ENCODE results near the gene GRM4. TPM values are rescaled to one million over a fixed set of nuclear protein-coding genes. Genes with fewer than 3 reads are reported as not detected.

GRM4 gene
- total and polyA plus RNA-seq, 10 of the 15 experiments (the other 5 are each of a cell fraction or from before 2014, with no cell fraction given): 0.01 to 0.31 (median 0.05) TPM; not detected in 2

DNA sequence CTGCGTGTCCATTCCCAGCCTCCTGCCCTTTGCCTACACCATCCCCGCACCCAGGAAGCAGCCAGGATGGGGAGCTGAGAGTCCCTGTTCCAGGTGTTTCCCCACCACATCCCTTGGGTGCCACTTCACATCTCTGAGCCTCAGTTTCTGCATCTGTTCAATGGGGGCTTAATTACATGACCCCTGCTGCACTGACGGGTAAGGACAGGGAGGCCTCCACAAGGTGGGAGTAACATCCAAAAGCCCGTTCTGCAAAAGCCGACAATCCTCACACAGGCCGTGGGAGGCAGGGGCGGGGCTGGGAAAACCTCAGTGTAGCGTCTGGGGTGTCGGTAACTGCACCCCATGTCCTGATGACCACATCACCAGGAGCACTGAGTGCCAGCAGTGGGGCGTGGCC lies 41.3 kb downstream of the GRM4 start:
- no peak for ATAC-seq
- Histone ChIP-seq H3K79me2 (ENCODE audit: control insufficient read depth, insufficient read depth, low read length) (no peaks in the 10 kb centered on the region), H3K4me2 (ENCODE audit: control insufficient read depth, insufficient read depth) (no peak overlapping the region), H3K9ac (ENCODE audit: control insufficient read depth, insufficient read depth, low read length) (no peak overlapping the region), H3K27ac (ENCODE audit: control insufficient read depth, insufficient read depth) (no peak overlapping the region), H3K36me3 (ENCODE audit: control insufficient read depth in 2 of 2, insufficient read depth in 2 of 2, low read length in 1 of 2) (no peaks in the 10 kb centered on the region), H4K20me1 (ENCODE audit: control insufficient read depth, insufficient read depth) (no peaks in the 10 kb centered on the region), H3K9me3 (replicated peaks; ENCODE audit: control insufficient read depth, insufficient read depth, low read length) (no peaks in the 10 kb centered on the region), H3K4me1 (ENCODE audit: control insufficient read depth, insufficient read depth, low read length) (no peaks in the 10 kb centered on the region), H3K4me3 (no peak overlapping the region), H3K27me3 (replicated peaks in 1 of 2; ENCODE audit: control insufficient read depth in 2 of 2, insufficient read depth in 2 of 2, low read length in 1 of 2) (peaks cover 2 to 18% of the 10 kb centered on the region in 2 experiments; a peak in 3 of 4 replicates), H2AFZ (ENCODE audit: control insufficient read depth, low read depth, low read length) (no peak overlapping the region)
- CTCF ChIA-PET: no interaction called here
- intact Hi-C loops (cut with micrococcal nuclease; ENCODE audit: unreplicated experiment): no loop called here
- no TSS peak for BruUV-seq (replicated peaks)
- no peak for DNase-seq (ENCODE audit: low read depth, low spot score)
- in situ Hi-C loops (cut with MboI): no loop called here
- POLR2A ChIA-PET: no interaction called here
- RAD21 ChIA-PET (ENCODE audit: unreplicated experiment): no interaction called here
- SMC1A ChIA-PET (ENCODE audit: uncharacterized antibody, unreplicated experiment): no interaction called here
- no peak for TF ChIP-seq SMC3 (IDR thresholded peaks at IDR 0.05; ENCODE audit: borderline replicate concordance, low read length)
- TF ChIP-seq KAT2A (conservative IDR thresholded peaks at IDR 0.05; ENCODE audit: control insufficient read depth, low read depth, low read length): no peak
- TF ChIP-seq NFYA (IDR thresholded peaks at IDR 0.05; ENCODE audit: borderline replicate concordance, low read depth, low read length): no peak
- no peak for TF ChIP-seq CREM (IDR thresholded peaks at IDR 0.05; ENCODE audit: low read depth)
- TF ChIP-seq, protein P1, sequence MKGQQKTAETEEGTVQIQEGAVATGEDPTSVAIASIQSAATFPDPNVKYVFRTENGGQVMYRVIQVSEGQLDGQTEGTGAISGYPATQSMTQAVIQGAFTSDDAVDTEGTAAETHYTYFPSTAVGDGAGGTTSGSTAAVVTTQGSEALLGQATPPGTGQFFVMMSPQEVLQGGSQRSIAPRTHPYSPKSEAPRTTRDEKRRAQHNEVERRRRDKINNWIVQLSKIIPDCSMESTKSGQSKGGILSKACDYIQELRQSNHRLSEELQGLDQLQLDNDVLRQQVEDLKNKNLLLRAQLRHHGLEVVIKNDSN (IDR thresholded peaks at IDR 0.05; ENCODE audit: borderline replicate concordance, extremely low read length, insufficient read depth, low read depth, low read length): no peak
- FAIRE-seq: no peak
- 30% methylated on average over 10 of the region's 10 CpGs for WGBS (ENCODE audit: insufficient coverage, insufficient replicate concordance, low lambda C conversion rate, missing lambda C conversion rate)

DNA sequence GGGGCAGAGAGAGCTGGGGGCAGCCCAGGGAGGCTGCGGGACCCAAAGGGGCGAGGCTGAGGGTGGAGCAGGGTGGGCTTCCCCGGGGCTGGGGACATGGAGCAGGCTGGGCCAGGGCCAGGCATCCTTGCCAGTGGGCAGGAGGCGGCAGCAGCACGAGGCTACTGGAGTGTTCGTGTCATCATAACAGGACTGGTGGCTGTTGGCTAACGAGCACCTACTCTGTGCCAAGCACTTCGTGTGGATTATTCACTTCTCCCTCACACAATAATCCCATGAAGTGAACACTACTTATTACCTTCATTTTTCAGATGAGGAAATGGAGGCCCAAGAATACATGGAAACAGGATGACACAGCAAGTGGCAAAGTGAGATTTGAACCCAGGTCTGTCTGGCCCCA lies 41.7 kb downstream of the GRM4 start:
- ChIA-PET CTCF (no interaction called here), RAD21 (ENCODE audit: unreplicated experiment) (no interaction called here), SMC1A (ENCODE audit: uncharacterized antibody, unreplicated experiment) (no interaction called here), POLR2A (no interaction called here)
- BruUV-seq (replicated peaks): no TSS peak
- Histone ChIP-seq H3K9ac (ENCODE audit: control insufficient read depth, insufficient read depth, low read length) (no peak overlapping the region), H3K4me2 (ENCODE audit: control insufficient read depth, insufficient read depth) (no peak overlapping the region), H3K4me3 (no peak overlapping the region), H2AFZ (ENCODE audit: control insufficient read depth, low read depth, low read length) (no peak overlapping the region), H3K79me2 (ENCODE audit: control insufficient read depth, insufficient read depth, low read length) (no peaks in the 10 kb centered on the region), H4K20me1 (ENCODE audit: control insufficient read depth, insufficient read depth) (no peaks in the 10 kb centered on the region), H3K4me1 (ENCODE audit: control insufficient read depth, insufficient read depth, low read length) (no peaks in the 10 kb centered on the region), H3K27ac (ENCODE audit: control insufficient read depth, insufficient read depth) (no peak overlapping the region), H3K36me3 (ENCODE audit: control insufficient read depth in 2 of 2, insufficient read depth in 2 of 2, low read length in 1 of 2) (no peaks in the 10 kb centered on the region), H3K9me3 (replicated peaks; ENCODE audit: control insufficient read depth, insufficient read depth, low read length) (no peaks in the 10 kb centered on the region), H3K27me3 (replicated peaks in 1 of 2; ENCODE audit: control insufficient read depth in 2 of 2, insufficient read depth in 2 of 2, low read length in 1 of 2) (peaks cover 2 to 18% of the 10 kb centered on the region in 2 experiments; a peak in 3 of 4 replicates)
- in situ Hi-C loops (cut with MboI) (no loop called here), intact Hi-C loops (cut with micrococcal nuclease; ENCODE audit: unreplicated experiment) (no loop called here)
- DNase-seq (ENCODE audit: low read depth, low spot score) (no peak), FAIRE-seq (no peak), ATAC-seq (no peak)
- TF ChIP-seq, protein P2, sequence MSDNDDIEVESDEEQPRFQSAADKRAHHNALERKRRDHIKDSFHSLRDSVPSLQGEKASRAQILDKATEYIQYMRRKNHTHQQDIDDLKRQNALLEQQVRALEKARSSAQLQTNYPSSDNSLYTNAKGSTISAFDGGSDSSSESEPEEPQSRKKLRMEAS (IDR thresholded peaks at IDR 0.05; ENCODE audit: low read depth, low read length): no peak
- TF ChIP-seq, protein P3, sequence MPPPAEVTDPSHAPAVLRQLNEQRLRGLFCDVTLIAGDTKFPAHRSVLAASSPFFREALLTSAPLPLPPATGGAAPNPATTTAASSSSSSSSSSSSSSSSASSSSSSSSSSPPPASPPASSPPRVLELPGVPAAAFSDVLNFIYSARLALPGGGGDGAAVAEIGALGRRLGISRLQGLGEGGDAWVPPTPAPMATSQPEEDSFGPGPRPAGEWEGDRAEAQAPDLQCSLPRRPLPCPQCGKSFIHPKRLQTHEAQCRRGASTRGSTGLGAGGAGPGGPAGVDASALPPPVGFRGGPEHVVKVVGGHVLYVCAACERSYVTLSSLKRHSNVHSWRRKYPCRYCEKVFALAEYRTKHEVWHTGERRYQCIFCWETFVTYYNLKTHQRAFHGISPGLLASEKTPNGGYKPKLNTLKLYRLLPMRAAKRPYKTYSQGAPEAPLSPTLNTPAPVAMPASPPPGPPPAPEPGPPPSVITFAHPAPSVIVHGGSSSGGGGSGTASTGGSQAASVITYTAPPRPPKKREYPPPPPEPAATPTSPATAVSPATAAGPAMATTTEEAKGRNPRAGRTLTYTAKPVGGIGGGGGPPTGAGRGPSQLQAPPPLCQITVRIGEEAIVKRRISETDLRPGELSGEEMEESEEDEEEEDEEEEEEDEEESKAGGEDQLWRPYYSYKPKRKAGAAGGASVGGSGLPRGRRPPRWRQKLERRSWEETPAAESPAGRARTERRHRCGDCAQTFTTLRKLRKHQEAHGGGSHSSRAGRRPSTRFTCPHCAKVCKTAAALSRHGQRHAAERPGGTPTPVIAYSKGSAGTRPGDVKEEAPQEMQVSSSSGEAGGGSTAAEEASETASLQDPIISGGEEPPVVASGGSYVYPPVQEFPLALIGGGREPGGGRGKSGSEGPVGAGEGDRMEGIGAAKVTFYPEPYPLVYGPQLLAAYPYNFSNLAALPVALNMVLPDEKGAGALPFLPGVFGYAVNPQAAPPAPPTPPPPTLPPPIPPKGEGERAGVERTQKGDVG (CRISPR knock-in tag; IDR thresholded peaks at IDR 0.05): no peak
- TF ChIP-seq MTA2 (IDR thresholded peaks at IDR 0.05; ENCODE audit: low read depth) (no peak), MEF2B (IDR thresholded peaks at IDR 0.05; ENCODE audit: partially characterized antibody, poor library complexity, severe bottlenecking) (no peak)
- WGBS (ENCODE audit: insufficient coverage, insufficient replicate concordance, low lambda C conversion rate, missing lambda C conversion rate): 15% methylated on average over 8 of the region's 8 CpGs

Data from GM12878 (cell line).